HG03565 (cell line): ENCODE data around the gene ZNF440.

ENCODE experiments used
- ATAC-seq: cut with Tn5 transposase; IDR thresholded peaks from one replicate; pipeline ENCODE4 v1.9.1; 2021; ENCODE audit warnings: mild to moderate bottlenecking, moderate library complexity; ENCODE audit not compliant: unreplicated experiment

The ZNF440 gene

GRCh38 chr19:11881151-11881800 lies 67.2 kb downstream of the ZNF440 start:
- ATAC-seq = no peak

GRCh38 chr19:11882606-11883005 lies 68.5 kb downstream of the ZNF440 start:
- ATAC-seq = no peak
